ENCODE data around the gene VAMP8.
"Not testable (repeated sequence)": the region's sequence is repeated elsewhere in the genome, so short reads cannot be mapped to it uniquely, and the experiment has no call there.

Gene VAMP8

DNA sequence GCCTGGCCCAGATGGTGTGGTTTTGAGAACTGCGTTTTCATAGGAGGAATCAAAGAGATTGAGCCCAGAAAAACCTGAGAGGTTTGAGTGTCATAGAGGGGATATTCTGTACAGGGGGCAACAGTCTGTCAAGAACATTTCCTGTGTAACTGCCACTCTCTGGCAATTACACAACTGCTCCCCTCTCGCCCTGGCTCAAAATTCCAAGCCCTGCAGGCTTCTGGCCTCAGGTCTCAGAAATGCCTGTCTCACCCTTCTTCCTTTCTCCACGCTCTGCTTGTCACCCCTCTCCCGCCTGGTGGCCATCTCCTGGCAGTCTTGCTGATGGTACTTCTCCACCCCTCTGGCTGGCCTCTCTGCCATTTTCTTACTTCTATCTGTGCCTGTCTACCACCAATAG lies 10.8 kb downstream of the VAMP8 start:
- no peak for DNase-seq (ENCODE audit: low read depth)
- TF ChIP-seq, protein P1, sequence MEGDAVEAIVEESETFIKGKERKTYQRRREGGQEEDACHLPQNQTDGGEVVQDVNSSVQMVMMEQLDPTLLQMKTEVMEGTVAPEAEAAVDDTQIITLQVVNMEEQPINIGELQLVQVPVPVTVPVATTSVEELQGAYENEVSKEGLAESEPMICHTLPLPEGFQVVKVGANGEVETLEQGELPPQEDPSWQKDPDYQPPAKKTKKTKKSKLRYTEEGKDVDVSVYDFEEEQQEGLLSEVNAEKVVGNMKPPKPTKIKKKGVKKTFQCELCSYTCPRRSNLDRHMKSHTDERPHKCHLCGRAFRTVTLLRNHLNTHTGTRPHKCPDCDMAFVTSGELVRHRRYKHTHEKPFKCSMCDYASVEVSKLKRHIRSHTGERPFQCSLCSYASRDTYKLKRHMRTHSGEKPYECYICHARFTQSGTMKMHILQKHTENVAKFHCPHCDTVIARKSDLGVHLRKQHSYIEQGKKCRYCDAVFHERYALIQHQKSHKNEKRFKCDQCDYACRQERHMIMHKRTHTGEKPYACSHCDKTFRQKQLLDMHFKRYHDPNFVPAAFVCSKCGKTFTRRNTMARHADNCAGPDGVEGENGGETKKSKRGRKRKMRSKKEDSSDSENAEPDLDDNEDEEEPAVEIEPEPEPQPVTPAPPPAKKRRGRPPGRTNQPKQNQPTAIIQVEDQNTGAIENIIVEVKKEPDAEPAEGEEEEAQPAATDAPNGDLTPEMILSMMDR (conservative IDR thresholded peaks at IDR 0.05; ENCODE audit: control insufficient read depth, insufficient read depth, low read depth, low read length) = no peak
- H3K4me3 ChIP-seq (ENCODE audit: control insufficient read depth, low read depth, low read length) = no peak overlapping the region

DNA sequence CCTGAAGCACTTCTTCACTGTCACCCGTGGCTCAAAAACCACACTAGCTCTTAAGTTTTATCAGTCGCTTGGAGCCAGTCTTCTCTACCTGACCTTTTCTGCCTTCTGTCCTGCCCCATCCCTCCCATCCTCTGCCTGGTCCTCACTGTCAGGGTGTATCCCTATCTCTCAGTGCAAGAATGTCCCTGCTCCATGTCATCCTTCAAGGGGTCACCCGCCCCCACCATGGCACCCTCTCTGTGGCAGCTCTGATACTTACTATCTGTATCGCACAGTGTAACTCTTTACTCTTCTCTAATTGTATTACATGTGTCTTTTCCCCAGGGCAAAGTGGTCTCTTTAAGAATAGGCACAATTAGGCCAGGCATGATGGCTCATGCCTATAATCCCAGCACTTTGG lies 11.3 kb downstream of the VAMP8 start:
- H3K4me3 ChIP-seq (ENCODE audit: control insufficient read depth, low read depth, low read length) = no peak overlapping the region
- TF ChIP-seq, protein P1 (conservative IDR thresholded peaks at IDR 0.05; ENCODE audit: control insufficient read depth, insufficient read depth, low read depth, low read length) = no peak
- DNase-seq (ENCODE audit: low read depth) = no peak

DNA sequence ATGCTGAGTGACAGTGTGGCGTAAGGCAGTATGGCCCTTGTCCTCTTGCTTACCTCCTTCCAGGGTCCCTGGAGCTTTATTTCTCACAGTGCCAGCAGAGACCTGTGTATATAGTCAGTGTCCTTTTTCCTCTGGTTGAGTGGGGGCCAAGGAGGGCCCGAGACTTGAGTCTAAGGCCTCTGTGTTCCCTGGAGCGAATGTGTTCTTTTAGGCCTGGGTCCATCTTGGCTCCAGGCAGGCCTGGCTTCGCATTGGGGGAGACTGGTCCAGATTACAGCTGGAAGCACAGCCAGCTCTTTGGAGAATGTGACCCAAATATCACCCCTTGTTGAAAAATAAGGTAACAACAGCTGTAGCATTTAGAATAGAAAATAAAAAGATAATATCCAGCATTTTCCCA lies 11.8 kb downstream of the VAMP8 start:
- TF ChIP-seq, protein P1 (conservative IDR thresholded peaks at IDR 0.05; ENCODE audit: control insufficient read depth, insufficient read depth, low read depth, low read length) = no peak
- no peak overlapping the region for H3K4me3 ChIP-seq (ENCODE audit: control insufficient read depth, low read depth, low read length)
- no peak for DNase-seq (ENCODE audit: low read depth)

DNA sequence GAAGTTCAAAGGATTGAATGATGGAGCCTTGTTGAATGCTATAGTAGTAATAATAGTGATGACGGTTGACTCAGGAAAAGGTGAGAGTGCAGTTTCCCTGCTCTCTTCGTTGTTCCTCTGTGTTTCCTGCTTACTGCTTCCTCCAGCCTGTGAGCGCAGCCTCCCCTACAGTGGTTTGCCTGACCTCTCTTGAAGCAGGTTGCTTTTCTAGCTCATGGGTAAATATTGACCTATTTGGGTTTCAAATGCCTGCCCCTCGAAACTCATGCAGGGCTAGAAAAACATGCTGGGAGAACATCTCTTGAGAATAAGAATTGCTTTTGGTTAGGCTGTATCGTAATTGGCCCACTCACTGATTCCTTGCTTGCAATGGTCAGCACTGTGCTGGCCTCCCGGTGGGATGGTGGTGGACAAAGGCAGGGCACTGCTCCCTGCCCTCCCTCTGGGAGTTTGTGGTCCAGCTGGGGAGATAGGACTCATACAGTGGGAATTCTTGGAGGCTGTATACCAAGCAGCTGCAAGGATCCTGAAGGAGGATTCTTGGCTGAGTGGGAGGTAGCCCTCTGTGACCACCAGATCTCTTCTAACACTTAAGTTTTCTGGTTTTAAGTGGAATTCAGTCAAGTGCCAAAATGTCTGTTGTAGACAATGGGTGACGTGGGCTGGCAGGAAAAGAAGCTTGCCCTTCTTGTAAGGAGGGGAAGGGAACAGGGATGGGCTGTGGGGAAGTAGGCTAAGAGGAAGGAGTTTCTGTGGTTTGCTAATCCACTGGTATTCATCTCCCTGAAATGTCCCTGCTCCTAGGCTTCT lies 12.8 kb downstream of the VAMP8 start:
- TF ChIP-seq, protein P1 (conservative IDR thresholded peaks at IDR 0.05; ENCODE audit: control insufficient read depth, insufficient read depth, low read depth, low read length) = no peak
- DNase-seq (ENCODE audit: low read depth) = peak; percentile 97
- no peak overlapping the region for H3K4me3 ChIP-seq (ENCODE audit: control insufficient read depth, low read depth, low read length)

DNA sequence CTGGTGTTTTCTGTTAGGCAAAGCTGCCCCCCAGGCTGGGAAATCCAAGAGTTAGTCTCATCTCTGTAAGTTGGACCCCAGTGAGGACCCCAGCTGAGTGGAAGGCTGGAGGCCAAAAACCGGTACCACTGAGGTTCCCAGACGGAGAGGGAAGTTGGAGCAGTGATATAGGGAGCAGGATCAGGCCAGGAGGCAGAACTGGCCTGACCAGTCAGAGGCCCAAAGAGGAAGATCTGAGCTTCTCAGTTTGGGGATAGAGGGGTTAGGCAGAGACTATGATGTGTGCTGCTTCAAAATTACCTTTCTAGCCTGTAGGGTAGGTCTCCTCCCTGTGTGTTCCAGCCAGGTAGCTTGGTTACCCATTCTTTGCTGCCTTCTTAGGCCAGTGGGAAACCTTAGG lies 13.6 kb downstream of the VAMP8 start:
- TF ChIP-seq, protein P1 (conservative IDR thresholded peaks at IDR 0.05; ENCODE audit: control insufficient read depth, insufficient read depth, low read depth, low read length) = no peak
- H3K4me3 ChIP-seq (ENCODE audit: control insufficient read depth, low read depth, low read length) = no peak overlapping the region
- DNase-seq (ENCODE audit: low read depth) = no peak

DNA sequence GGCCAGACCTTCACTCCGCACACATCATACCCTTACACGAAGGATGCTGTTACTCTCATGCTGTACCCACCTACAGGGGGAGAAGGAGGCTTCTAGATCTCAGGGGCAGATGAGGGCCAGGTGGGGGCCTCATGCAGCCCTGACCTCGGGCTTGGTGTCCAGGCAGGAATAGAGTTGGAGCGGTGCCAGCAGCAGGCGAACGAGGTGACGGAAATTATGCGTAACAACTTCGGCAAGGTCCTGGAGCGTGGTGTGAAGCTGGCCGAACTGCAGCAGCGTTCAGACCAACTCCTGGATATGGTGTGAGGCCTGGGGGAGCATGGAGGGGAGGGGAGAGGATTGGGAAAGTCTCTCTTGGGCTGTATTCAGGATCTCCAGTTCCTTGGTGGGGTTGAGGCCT lies 14.2 kb downstream of the VAMP8 start:
- DNase-seq (ENCODE audit: low read depth) = no peak
- TF ChIP-seq, protein P1 (conservative IDR thresholded peaks at IDR 0.05; ENCODE audit: control insufficient read depth, insufficient read depth, low read depth, low read length) = no peak
- no peak overlapping the region for H3K4me3 ChIP-seq (ENCODE audit: control insufficient read depth, low read depth, low read length)

DNA sequence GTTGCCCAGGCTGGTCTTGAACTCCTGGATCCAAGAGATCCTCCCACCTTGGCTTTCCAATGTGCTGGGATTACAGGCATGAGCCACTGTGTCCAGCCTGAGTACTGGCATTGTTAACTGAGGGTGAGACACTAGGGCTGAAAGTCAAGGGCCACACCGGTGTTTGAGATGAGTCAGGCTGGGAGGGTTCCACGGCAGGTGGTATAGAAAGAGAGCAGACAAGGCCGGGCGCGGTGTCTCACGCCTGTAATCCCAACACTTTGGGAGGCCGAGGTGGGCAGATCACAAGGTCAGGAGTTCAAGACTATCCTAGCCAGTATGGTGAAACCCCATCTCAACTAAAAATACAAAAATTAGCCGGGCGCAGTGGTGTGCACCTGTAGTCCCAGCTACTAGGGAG lies 14.9 kb downstream of the VAMP8 start:
- DNase-seq (ENCODE audit: low read depth); H3K4me3 ChIP-seq (ENCODE audit: control insufficient read depth, low read depth, low read length): not testable (repeated sequence)
